IPS-18c (cell line): ENCODE data around the gene HCFC1.

Experiments used
- H3K4me3 ChIP-seq: 2 replicates; pipeline ENCODE4 v1.7.0; 2013; ENCODE audit warnings: low read depth, mild to moderate bottlenecking, low read length, moderate library complexity; ENCODE audit not compliant: insufficient read depth
- H3K9me3 ChIP-seq: one replicate; pipeline ENCODE4 v1.6.1; 2013; ENCODE audit warnings: mild to moderate bottlenecking, low read length, moderate library complexity; ENCODE audit not compliant: control insufficient read depth, insufficient read depth

Gene HCFC1

GRCh38 chrX:153971450-153972367, at the start of gene HCFC1:
HCFC1 (minus strand) TSS chrX:153971818; CDS start chrX:153970840, 978 bp downstream.
- no peaks in the 10 kb centered on the region for H3K9me3 ChIP-seq
- peak within 1 kb of the TSS; percentile 100 for H3K4me3 ChIP-seq

GRCh38 chrX:154021131-154021611, 49.6 kb upstream of the HCFC1 start:
- H3K4me3 ChIP-seq = no peak overlapping the region

GRCh38 chrX:154020536-154021115, 49.0 kb upstream of the HCFC1 start:
- Histone ChIP-seq H3K4me3 (no peak overlapping the region), H3K9me3 (peaks cover 14% of the 10 kb centered on the region)

More at GRCh38 chrX:154021131-154021611, 49.6 kb upstream of the HCFC1 start:
- peaks cover 13% of the 10 kb centered on the region for H3K9me3 ChIP-seq

- peaks cover 16% of the 10 kb centered on the region for H3K9me3 ChIP-seq
- H3K4me3 ChIP-seq = peak within 1 kb of the TSS; percentile 49
Observed at GRCh38 chrX:154019633-154020528, 48.3 kb upstream of the HCFC1 start, which contains the start of gene IRAK1. IRAK1 (minus strand) TSS chrX:154019902; CDS start chrX:154019812, 90 bp downstream.

- H3K9me3 ChIP-seq = peaks cover 12% of the 10 kb centered on the region
- H3K4me3 ChIP-seq = peak overlapping the region; percentile 31
Observed at GRCh38 chrX:154019061-154019621, 47.5 kb upstream of the HCFC1 start.

GRCh38 chrX:154018518-154019060, 47.0 kb upstream of the HCFC1 start:
- H3K9me3 ChIP-seq = peaks cover 15% of the 10 kb centered on the region
- H3K4me3 ChIP-seq = peak overlapping the region; percentile 31

- no peak overlapping the region for H3K4me3 ChIP-seq
- peaks cover 15% of the 10 kb centered on the region for H3K9me3 ChIP-seq
Observed at GRCh38 chrX:154017766-154018517, 46.3 kb upstream of the HCFC1 start.

GRCh38 chrX:154016366-154017076, 44.9 kb upstream of the HCFC1 start:
- Histone ChIP-seq H3K4me3 (no peak overlapping the region), H3K9me3 (peaks cover 13% of the 10 kb centered on the region)

- H3K9me3 ChIP-seq = peaks cover 15% of the 10 kb centered on the region
- H3K4me3 ChIP-seq = no peak overlapping the region
Observed at GRCh38 chrX:154015581-154016264, 44.1 kb upstream of the HCFC1 start.

GRCh38 chrX:154014429-154015380, 43.1 kb upstream of the HCFC1 start:
- Histone ChIP-seq H3K9me3 (peaks cover 15% of the 10 kb centered on the region), H3K4me3 (no peak overlapping the region; the same call in 1 of the 2 replicates)

- Histone ChIP-seq H3K4me3 (no peak overlapping the region), H3K9me3 (peaks cover 15% of the 10 kb centered on the region)
Observed at GRCh38 chrX:154013614-154014360, 42.2 kb upstream of the HCFC1 start.

- H3K9me3 ChIP-seq = peaks cover 15% of the 10 kb centered on the region
- no peak overlapping the region for H3K4me3 ChIP-seq
Observed at GRCh38 chrX:154013001-154013421, 41.4 kb upstream of the HCFC1 start.

GRCh38 chrX:154012336-154012991, 40.8 kb upstream of the HCFC1 start:
- peaks cover 12% of the 10 kb centered on the region for H3K9me3 ChIP-seq
- no peak overlapping the region; the same call in 1 of the 2 replicates for H3K4me3 ChIP-seq
